H9 (cell line): ENCODE data around the gene GRIK4. TPM values are rescaled to one million over a fixed set of nuclear protein-coding genes. Genes with fewer than 3 reads are reported as not detected.
A peak's percentile ranks its signal among the peaks of the same experiment; 100 is the strongest.

Experiments used
- DNase-seq: peaks from one replicate; pipeline ENCODE4 v3.0.0-alpha.2; 2017
- H2AFZ ChIP-seq: one replicate; pipeline ENCODE4 v1.6.1; 2013; ENCODE audit warnings: mild to moderate bottlenecking, low read length, control low read depth, moderate library complexity
- H2AK5ac ChIP-seq: 2 replicates; pipeline ENCODE4 v1.6.1; 2013; ENCODE audit warnings: low read length, control low read depth, mixed read lengths; ENCODE audit not compliant: insufficient read length
- H2BK120ac ChIP-seq: one replicate; pipeline ENCODE4 v1.6.1; 2013; ENCODE audit warnings: low read depth, mild to moderate bottlenecking, low read length, control low read depth, inconsistent platforms; ENCODE audit not compliant: poor library complexity, severe bottlenecking
- H2BK12ac ChIP-seq: 2 replicates; pipeline ENCODE4 v1.6.1; 2013; ENCODE audit warnings: low read length, control low read depth, mixed read lengths, low read depth; ENCODE audit not compliant: insufficient read length
- H2BK15ac ChIP-seq: 2 replicates; pipeline ENCODE4 v1.6.1; 2013; ENCODE audit warnings: low read depth, low read length, control low read depth
- H2BK20ac ChIP-seq: one replicate; pipeline ENCODE4 v1.6.1; 2013; ENCODE audit warnings: low read depth, mild to moderate bottlenecking, low read length, control low read depth, inconsistent platforms; ENCODE audit not compliant: poor library complexity, severe bottlenecking
- H2BK5ac ChIP-seq: 2 replicates; pipeline ENCODE4 v1.6.1; 2013; ENCODE audit warnings: low read length, control low read depth, mixed read lengths; ENCODE audit not compliant: insufficient read length
- H3K14ac ChIP-seq: 2 replicates; pipeline ENCODE4 v1.6.1; 2013; ENCODE audit warnings: low read length, control low read depth; ENCODE audit not compliant: insufficient read depth
- H3K18ac ChIP-seq: 2 replicates; pipeline ENCODE4 v1.6.1; 2013; ENCODE audit warnings: low read depth, mild to moderate bottlenecking, mixed read lengths, low read length, control low read depth; ENCODE audit not compliant: insufficient read length
- H3K23ac ChIP-seq: 2 replicates; pipeline ENCODE4 v1.6.1; 2013; ENCODE audit warnings: low read length, control low read depth, mixed read lengths, low read depth; ENCODE audit not compliant: insufficient read length
- H3K23me2 ChIP-seq: 2 replicates; pipeline ENCODE4 v1.6.1; 2013; ENCODE audit warnings: low read depth, mild to moderate bottlenecking, mixed read lengths, low read length, control low read depth; ENCODE audit not compliant: insufficient read length, poor library complexity, severe bottlenecking
- H3K27ac ChIP-seq: 2 replicates; pipeline ENCODE4 v1.5.1; 2013; ENCODE audit warnings: low read length, control low read depth, mixed read lengths, low read depth; ENCODE audit not compliant: insufficient read length
- H3K27me3 ChIP-seq: 2 replicates; pipeline ENCODE4 v1.6.1; 2013; ENCODE audit warnings: low read length, control low read depth, inconsistent platforms; ENCODE audit not compliant: insufficient read depth
- H3K4ac ChIP-seq: 2 replicates; pipeline ENCODE4 v1.6.1; 2013; ENCODE audit warnings: low read depth, mild to moderate bottlenecking, control low read depth, inconsistent platforms, low read length, moderate library complexity
- H3K4me1 ChIP-seq: 2 replicates; pipeline ENCODE4 v1.6.1; 2013; ENCODE audit warnings: low read length, control low read depth, inconsistent platforms; ENCODE audit not compliant: insufficient read depth
- H3K4me2 ChIP-seq: 2 replicates; pipeline ENCODE4 v1.6.1; 2013; ENCODE audit warnings: low read length, control low read depth, mixed read lengths; ENCODE audit not compliant: insufficient read length, insufficient read depth
- H3K56ac ChIP-seq: 2 replicates; pipeline ENCODE4 v1.6.1; 2013; ENCODE audit warnings: low read depth, mild to moderate bottlenecking, mixed read lengths, low read length, control low read depth; ENCODE audit not compliant: insufficient read length
- H3K79me1 ChIP-seq: 2 replicates; pipeline ENCODE4 v1.6.1; 2013; ENCODE audit warnings: low read depth, mild to moderate bottlenecking, moderate library complexity, low read length, control low read depth, inconsistent platforms; ENCODE audit not compliant: insufficient read depth, poor library complexity, severe bottlenecking
- H3K79me2 ChIP-seq: 2 replicates; pipeline ENCODE4 v1.6.1; 2013; ENCODE audit warnings: low read length, control low read depth, inconsistent platforms; ENCODE audit not compliant: insufficient read depth
- H3K9ac ChIP-seq: 2 replicates; pipeline ENCODE4 v1.6.1; 2013; ENCODE audit warnings: low read length, control low read depth, mixed read lengths; ENCODE audit not compliant: insufficient read length; ENCODE audit errors: extremely low read depth
- H3K9me3 ChIP-seq: one replicate; pipeline ENCODE4 v1.6.1; 2013; ENCODE audit warnings: low read depth, low read length, inconsistent platforms; ENCODE audit not compliant: control insufficient read depth
- H3T11ph ChIP-seq: one replicate; pipeline ENCODE4 v1.6.1; 2013; ENCODE audit warnings: mild to moderate bottlenecking, low read length, control low read depth, inconsistent platforms
- H4K20me1 ChIP-seq: one replicate; pipeline ENCODE4 v1.6.1; 2013; ENCODE audit not compliant: control insufficient read depth, insufficient read length, insufficient read depth
- H4K5ac ChIP-seq: 2 replicates; pipeline ENCODE4 v1.6.1; 2013; ENCODE audit warnings: low read depth, mild to moderate bottlenecking, mixed read lengths, low read length, control low read depth; ENCODE audit not compliant: insufficient read length
- H4K8ac ChIP-seq: replicated peaks from 2 replicates; pipeline ENCODE4 v1.6.1; 2013; ENCODE audit warnings: low read length, control low read depth, mixed read lengths, low read depth; ENCODE audit not compliant: insufficient read length
- H4K91ac ChIP-seq: 2 replicates; pipeline ENCODE4 v1.6.1; 2013; ENCODE audit warnings: low read depth, mild to moderate bottlenecking, moderate library complexity, mixed read lengths, low read length, control low read depth; ENCODE audit not compliant: insufficient read length
- H3K27ac Mint-ChIP-seq, 3 experiments: 2 replicates in 2 of 3; 3 replicates in 1 of 3; pipeline ENCODE4 v1.8.0; 2020 to 2021; ENCODE audit warnings: mixed read lengths in 3 of 3, mild to moderate bottlenecking in 1 of 3, moderate library complexity in 1 of 3
- H3K27me3 Mint-ChIP-seq: 2 replicates; pipeline ENCODE4 v1.8.0; 2021; ENCODE audit warnings: low read depth, mild to moderate bottlenecking, moderate library complexity, mixed read lengths
- H3K36me3 Mint-ChIP-seq, 3 experiments: 2 replicates in 2 of 3; 3 replicates in 1 of 3; pipeline ENCODE4 v1.8.0; 2020 to 2021; ENCODE audit warnings: low read depth in 3 of 3, mixed read lengths in 3 of 3; ENCODE audit not compliant: insufficient read depth in 1 of 3
- H3K4me1 Mint-ChIP-seq, 2 experiments: 2 replicates each; pipeline ENCODE4 v1.8.0; 2020; ENCODE audit warnings: mixed read lengths in 2 of 2
- H3K4me3 Mint-ChIP-seq, 2 experiments: 2 replicates in 1 of 2; 3 replicates in 1 of 2; pipeline ENCODE4 v1.8.0; 2020 to 2021; ENCODE audit warnings: mild to moderate bottlenecking in 2 of 2, mixed read lengths in 2 of 2, moderate library complexity in 1 of 2
- H3K9me3 Mint-ChIP-seq, 2 experiments: 2 replicates in 1 of 2; 3 replicates in 1 of 2; pipeline ENCODE4 v1.8.0; 2020; ENCODE audit warnings: mild to moderate bottlenecking in 2 of 2, mixed read lengths in 2 of 2, moderate library complexity in 1 of 2
- WGBS: extraction: QIAGEN DNeasy Blood & Tissue Kit; methylation state at CpG from one replicate; pipeline ENCODE4 v1.1.7; 2013; ENCODE audit warnings: missing lambda C conversion rate, low lambda C conversion rate, mixed read lengths; ENCODE audit not compliant: insufficient read length; ENCODE audit errors: extremely low coverage; 5-methylcytosine and 5-hydroxymethylcytosine counted together
- total RNA-seq: library from RNA; stranded (reverse); gene quantifications from 2 replicates; pipeline ENCODE4 v1.2.1, GENCODE V29; 2021
- TF ChIP-seq, protein P1 (sequence below): fragments of 200-600 bp; sonication (generic); conservative IDR thresholded peaks from 3 replicates; pipeline ENCODE4 v1.8.0; 2021; ENCODE audit warnings: antibody characterized with exemption, mild to moderate bottlenecking

The GRIK4 gene
- total RNA-seq, 1 experiment from 2014 or later: 2.3 TPM

DNA sequence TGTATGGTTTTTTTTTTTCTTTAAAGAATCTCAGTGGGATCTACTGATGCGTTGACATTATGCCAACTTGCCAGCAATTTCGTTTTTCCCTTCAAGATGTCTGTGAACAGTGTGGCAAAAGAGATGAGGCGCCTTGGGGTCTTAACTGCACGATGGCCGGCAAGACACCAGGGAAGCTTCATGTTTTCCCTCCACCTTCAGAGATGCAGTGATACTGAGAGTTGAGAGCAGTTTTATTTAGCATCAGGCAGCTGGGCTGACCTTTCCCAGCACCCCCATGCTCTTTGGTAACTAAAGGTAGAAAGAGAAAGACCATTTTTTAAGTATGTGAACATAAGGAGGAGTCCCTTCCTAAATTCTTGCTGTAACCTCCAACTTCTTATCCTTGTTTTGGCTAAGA, 11.7 kb upstream of the GRIK4 start:
- Histone ChIP-seq H3K4ac (no peak overlapping the region), H4K91ac (no peak overlapping the region), H3K14ac (no peak overlapping the region), H3K79me1 (no peaks in the 10 kb centered on the region), H2BK5ac (no peak overlapping the region), H3K18ac (peak overlapping the region; percentile 41), H3K9ac (no peak overlapping the region), H3K56ac (no peak overlapping the region), H3K4me2 (no peak overlapping the region), H2BK20ac (peak overlapping the region; percentile 83), H3T11ph (no peak overlapping the region), H3K79me2 (no peaks in the 10 kb centered on the region), H4K8ac (no peak overlapping the region), H3K27me3 (no peaks in the 10 kb centered on the region), H3K23ac (no peak overlapping the region), H4K20me1 (no peaks in the 10 kb centered on the region), H3K4me1 (peaks cover 15% of the 10 kb centered on the region), H4K5ac (no peak overlapping the region), H2BK12ac (no peak overlapping the region), H2AK5ac (no peak overlapping the region), H2BK15ac (no peak overlapping the region), H3K9me3 (no peaks in the 10 kb centered on the region), H2BK120ac (no peak overlapping the region), H2AFZ (no peak overlapping the region), H3K23me2 (no peaks in the 10 kb centered on the region), H3K27ac (no peak overlapping the region)
- no peaks in the 10 kb centered on the region for H3K9me3 Mint-ChIP-seq
- no peak overlapping the region for H3K4me3 Mint-ChIP-seq
- peak overlapping the region in 1 of 3 experiments; percentile 37; a peak in 2 of 7 replicates for H3K27ac Mint-ChIP-seq
- no peak for DNase-seq
- no peaks in the 10 kb centered on the region for H3K27me3 Mint-ChIP-seq
- no peaks in the 10 kb centered on the region for H3K36me3 Mint-ChIP-seq
- WGBS: no CpG with 5 or more reads among the region's 5 CpGs
- TF ChIP-seq, protein P1, sequence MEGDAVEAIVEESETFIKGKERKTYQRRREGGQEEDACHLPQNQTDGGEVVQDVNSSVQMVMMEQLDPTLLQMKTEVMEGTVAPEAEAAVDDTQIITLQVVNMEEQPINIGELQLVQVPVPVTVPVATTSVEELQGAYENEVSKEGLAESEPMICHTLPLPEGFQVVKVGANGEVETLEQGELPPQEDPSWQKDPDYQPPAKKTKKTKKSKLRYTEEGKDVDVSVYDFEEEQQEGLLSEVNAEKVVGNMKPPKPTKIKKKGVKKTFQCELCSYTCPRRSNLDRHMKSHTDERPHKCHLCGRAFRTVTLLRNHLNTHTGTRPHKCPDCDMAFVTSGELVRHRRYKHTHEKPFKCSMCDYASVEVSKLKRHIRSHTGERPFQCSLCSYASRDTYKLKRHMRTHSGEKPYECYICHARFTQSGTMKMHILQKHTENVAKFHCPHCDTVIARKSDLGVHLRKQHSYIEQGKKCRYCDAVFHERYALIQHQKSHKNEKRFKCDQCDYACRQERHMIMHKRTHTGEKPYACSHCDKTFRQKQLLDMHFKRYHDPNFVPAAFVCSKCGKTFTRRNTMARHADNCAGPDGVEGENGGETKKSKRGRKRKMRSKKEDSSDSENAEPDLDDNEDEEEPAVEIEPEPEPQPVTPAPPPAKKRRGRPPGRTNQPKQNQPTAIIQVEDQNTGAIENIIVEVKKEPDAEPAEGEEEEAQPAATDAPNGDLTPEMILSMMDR: no peak
- peaks cover 56 to 73% of the 10 kb centered on the region in 2 experiments for H3K4me1 Mint-ChIP-seq
